H9 (cell line): ENCODE data around the gene CDH4. TPM values are rescaled to one million over a fixed set of nuclear protein-coding genes. Genes with fewer than 3 reads are reported as not detected.

ENCODE experiments used
- DNase-seq: peaks from one replicate; pipeline ENCODE4 v3.0.0-alpha.2; 2017
- H2AFZ ChIP-seq: one replicate; pipeline ENCODE4 v1.6.1; 2013; ENCODE audit warnings: mild to moderate bottlenecking, low read length, control low read depth, moderate library complexity
- H2AK5ac ChIP-seq: 2 replicates; pipeline ENCODE4 v1.6.1; 2013; ENCODE audit warnings: low read length, control low read depth, mixed read lengths; ENCODE audit not compliant: insufficient read length
- H2BK120ac ChIP-seq: one replicate; pipeline ENCODE4 v1.6.1; 2013; ENCODE audit warnings: low read depth, mild to moderate bottlenecking, low read length, control low read depth, inconsistent platforms; ENCODE audit not compliant: poor library complexity, severe bottlenecking
- H2BK12ac ChIP-seq: 2 replicates; pipeline ENCODE4 v1.6.1; 2013; ENCODE audit warnings: low read length, control low read depth, mixed read lengths, low read depth; ENCODE audit not compliant: insufficient read length
- H2BK15ac ChIP-seq: 2 replicates; pipeline ENCODE4 v1.6.1; 2013; ENCODE audit warnings: low read depth, low read length, control low read depth
- H2BK20ac ChIP-seq: one replicate; pipeline ENCODE4 v1.6.1; 2013; ENCODE audit warnings: low read depth, mild to moderate bottlenecking, low read length, control low read depth, inconsistent platforms; ENCODE audit not compliant: poor library complexity, severe bottlenecking
- H2BK5ac ChIP-seq: 2 replicates; pipeline ENCODE4 v1.6.1; 2013; ENCODE audit warnings: low read length, control low read depth, mixed read lengths; ENCODE audit not compliant: insufficient read length
- H3K14ac ChIP-seq: 2 replicates; pipeline ENCODE4 v1.6.1; 2013; ENCODE audit warnings: low read length, control low read depth; ENCODE audit not compliant: insufficient read depth
- H3K18ac ChIP-seq: 2 replicates; pipeline ENCODE4 v1.6.1; 2013; ENCODE audit warnings: low read depth, mild to moderate bottlenecking, mixed read lengths, low read length, control low read depth; ENCODE audit not compliant: insufficient read length
- H3K23ac ChIP-seq: 2 replicates; pipeline ENCODE4 v1.6.1; 2013; ENCODE audit warnings: low read length, control low read depth, mixed read lengths, low read depth; ENCODE audit not compliant: insufficient read length
- H3K23me2 ChIP-seq: 2 replicates; pipeline ENCODE4 v1.6.1; 2013; ENCODE audit warnings: low read depth, mild to moderate bottlenecking, mixed read lengths, low read length, control low read depth; ENCODE audit not compliant: insufficient read length, poor library complexity, severe bottlenecking
- H3K27ac ChIP-seq: 2 replicates; pipeline ENCODE4 v1.5.1; 2013; ENCODE audit warnings: low read length, control low read depth, mixed read lengths, low read depth; ENCODE audit not compliant: insufficient read length
- H3K27me3 ChIP-seq: 2 replicates; pipeline ENCODE4 v1.6.1; 2013; ENCODE audit warnings: low read length, control low read depth, inconsistent platforms; ENCODE audit not compliant: insufficient read depth
- H3K4ac ChIP-seq: 2 replicates; pipeline ENCODE4 v1.6.1; 2013; ENCODE audit warnings: low read depth, mild to moderate bottlenecking, control low read depth, inconsistent platforms, low read length, moderate library complexity
- H3K4me1 ChIP-seq: 2 replicates; pipeline ENCODE4 v1.6.1; 2013; ENCODE audit warnings: low read length, control low read depth, inconsistent platforms; ENCODE audit not compliant: insufficient read depth
- H3K4me2 ChIP-seq: 2 replicates; pipeline ENCODE4 v1.6.1; 2013; ENCODE audit warnings: low read length, control low read depth, mixed read lengths; ENCODE audit not compliant: insufficient read length, insufficient read depth
- H3K56ac ChIP-seq: 2 replicates; pipeline ENCODE4 v1.6.1; 2013; ENCODE audit warnings: low read depth, mild to moderate bottlenecking, mixed read lengths, low read length, control low read depth; ENCODE audit not compliant: insufficient read length
- H3K79me1 ChIP-seq: 2 replicates; pipeline ENCODE4 v1.6.1; 2013; ENCODE audit warnings: low read depth, mild to moderate bottlenecking, moderate library complexity, low read length, control low read depth, inconsistent platforms; ENCODE audit not compliant: insufficient read depth, poor library complexity, severe bottlenecking
- H3K79me2 ChIP-seq: 2 replicates; pipeline ENCODE4 v1.6.1; 2013; ENCODE audit warnings: low read length, control low read depth, inconsistent platforms; ENCODE audit not compliant: insufficient read depth
- H3K9ac ChIP-seq: 2 replicates; pipeline ENCODE4 v1.6.1; 2013; ENCODE audit warnings: low read length, control low read depth, mixed read lengths; ENCODE audit not compliant: insufficient read length; ENCODE audit errors: extremely low read depth
- H3K9me3 ChIP-seq: one replicate; pipeline ENCODE4 v1.6.1; 2013; ENCODE audit warnings: low read depth, low read length, inconsistent platforms; ENCODE audit not compliant: control insufficient read depth
- H3T11ph ChIP-seq: one replicate; pipeline ENCODE4 v1.6.1; 2013; ENCODE audit warnings: mild to moderate bottlenecking, low read length, control low read depth, inconsistent platforms
- H4K20me1 ChIP-seq: one replicate; pipeline ENCODE4 v1.6.1; 2013; ENCODE audit not compliant: control insufficient read depth, insufficient read length, insufficient read depth
- H4K5ac ChIP-seq: 2 replicates; pipeline ENCODE4 v1.6.1; 2013; ENCODE audit warnings: low read depth, mild to moderate bottlenecking, mixed read lengths, low read length, control low read depth; ENCODE audit not compliant: insufficient read length
- H4K8ac ChIP-seq: replicated peaks from 2 replicates; pipeline ENCODE4 v1.6.1; 2013; ENCODE audit warnings: low read length, control low read depth, mixed read lengths, low read depth; ENCODE audit not compliant: insufficient read length
- H4K91ac ChIP-seq: 2 replicates; pipeline ENCODE4 v1.6.1; 2013; ENCODE audit warnings: low read depth, mild to moderate bottlenecking, moderate library complexity, mixed read lengths, low read length, control low read depth; ENCODE audit not compliant: insufficient read length
- H3K27ac Mint-ChIP-seq, 3 experiments: 2 replicates in 2 of 3; 3 replicates in 1 of 3; pipeline ENCODE4 v1.8.0; 2020 to 2021; ENCODE audit warnings: mixed read lengths in 3 of 3, mild to moderate bottlenecking in 1 of 3, moderate library complexity in 1 of 3
- H3K27me3 Mint-ChIP-seq: 2 replicates; pipeline ENCODE4 v1.8.0; 2021; ENCODE audit warnings: low read depth, mild to moderate bottlenecking, moderate library complexity, mixed read lengths
- H3K36me3 Mint-ChIP-seq, 3 experiments: 2 replicates in 2 of 3; 3 replicates in 1 of 3; pipeline ENCODE4 v1.8.0; 2020 to 2021; ENCODE audit warnings: low read depth in 3 of 3, mixed read lengths in 3 of 3; ENCODE audit not compliant: insufficient read depth in 1 of 3
- H3K4me1 Mint-ChIP-seq, 2 experiments: 2 replicates each; pipeline ENCODE4 v1.8.0; 2020; ENCODE audit warnings: mixed read lengths in 2 of 2
- H3K4me3 Mint-ChIP-seq, 2 experiments: 2 replicates in 1 of 2; 3 replicates in 1 of 2; pipeline ENCODE4 v1.8.0; 2020 to 2021; ENCODE audit warnings: mild to moderate bottlenecking in 2 of 2, mixed read lengths in 2 of 2, moderate library complexity in 1 of 2
- H3K9me3 Mint-ChIP-seq, 2 experiments: 2 replicates in 1 of 2; 3 replicates in 1 of 2; pipeline ENCODE4 v1.8.0; 2020; ENCODE audit warnings: mild to moderate bottlenecking in 2 of 2, mixed read lengths in 2 of 2, moderate library complexity in 1 of 2
- WGBS: extraction: QIAGEN DNeasy Blood & Tissue Kit; methylation state at CpG from one replicate; pipeline ENCODE4 v1.1.7; 2013; ENCODE audit warnings: missing lambda C conversion rate, low lambda C conversion rate, mixed read lengths; ENCODE audit not compliant: insufficient read length; ENCODE audit errors: extremely low coverage; 5-methylcytosine and 5-hydroxymethylcytosine counted together
- total RNA-seq: library from RNA; stranded (reverse); gene quantifications from 2 replicates; pipeline ENCODE4 v1.2.1, GENCODE V29; 2021
- TF ChIP-seq, protein P1 (sequence below): fragments of 200-600 bp; sonication (generic); conservative IDR thresholded peaks from 3 replicates; pipeline ENCODE4 v1.8.0; 2021; ENCODE audit warnings: antibody characterized with exemption, mild to moderate bottlenecking

The CDH4 gene
- total RNA-seq, 1 experiment from 2014 or later = 3.0 TPM

DNA sequence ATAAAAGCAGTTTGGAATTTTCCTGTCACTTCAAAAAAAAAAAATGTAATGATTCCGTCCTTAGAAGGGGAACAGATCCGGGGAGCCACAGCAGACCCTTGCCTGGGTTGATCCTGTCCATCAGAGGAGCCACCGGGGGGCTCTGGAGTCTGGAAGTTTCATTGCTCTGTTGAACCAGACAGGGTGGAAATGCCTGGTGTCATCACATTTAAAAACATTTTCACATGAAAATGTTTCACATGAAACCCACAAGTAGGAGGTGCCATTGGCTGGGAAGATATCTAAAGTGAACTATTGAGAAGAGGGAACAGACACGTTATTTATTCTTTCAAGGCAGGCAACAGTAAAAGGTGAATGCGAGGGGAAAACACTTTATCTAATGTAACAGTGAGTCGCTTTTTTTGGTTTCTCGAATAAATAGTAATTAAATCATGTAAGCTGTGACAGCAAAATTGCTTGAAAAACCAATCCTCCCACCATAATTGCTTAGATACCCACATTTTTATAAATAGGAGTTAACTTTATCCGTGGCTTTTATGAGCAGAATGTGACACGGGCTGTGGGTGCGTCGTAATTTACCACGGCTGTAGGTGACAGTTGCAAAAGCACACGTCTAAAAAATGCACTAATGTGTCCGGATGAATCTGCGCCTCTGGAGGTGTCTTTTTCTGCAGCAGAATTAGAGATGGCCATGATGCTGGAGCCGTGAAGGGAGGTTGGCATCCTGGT is 490.2 kb downstream of the CDH4 start:
- Histone ChIP-seq H3K27ac (no peak overlapping the region), H3K4ac (no peak overlapping the region), H3K4me2 (no peak overlapping the region), H4K8ac (no peak overlapping the region), H2BK20ac (no peak overlapping the region), H3K18ac (no peak overlapping the region), H4K91ac (no peak overlapping the region), H2BK12ac (no peak overlapping the region), H3K27me3 (peaks cover 2% of the 10 kb centered on the region; the same call in 1 of the 2 replicates), H2AFZ (no peak overlapping the region), H3T11ph (no peak overlapping the region), H4K20me1 (no peaks in the 10 kb centered on the region), H3K9me3 (no peaks in the 10 kb centered on the region), H3K9ac (no peak overlapping the region), H2BK15ac (no peak overlapping the region), H3K56ac (no peak overlapping the region), H3K4me1 (no peaks in the 10 kb centered on the region), H3K23me2 (no peaks in the 10 kb centered on the region), H2BK120ac (no peak overlapping the region), H2BK5ac (no peak overlapping the region), H3K79me2 (no peaks in the 10 kb centered on the region), H3K14ac (no peak overlapping the region), H3K79me1 (no peaks in the 10 kb centered on the region), H2AK5ac (no peak overlapping the region), H3K23ac (no peak overlapping the region), H4K5ac (no peak overlapping the region)
- TF ChIP-seq, protein P1, sequence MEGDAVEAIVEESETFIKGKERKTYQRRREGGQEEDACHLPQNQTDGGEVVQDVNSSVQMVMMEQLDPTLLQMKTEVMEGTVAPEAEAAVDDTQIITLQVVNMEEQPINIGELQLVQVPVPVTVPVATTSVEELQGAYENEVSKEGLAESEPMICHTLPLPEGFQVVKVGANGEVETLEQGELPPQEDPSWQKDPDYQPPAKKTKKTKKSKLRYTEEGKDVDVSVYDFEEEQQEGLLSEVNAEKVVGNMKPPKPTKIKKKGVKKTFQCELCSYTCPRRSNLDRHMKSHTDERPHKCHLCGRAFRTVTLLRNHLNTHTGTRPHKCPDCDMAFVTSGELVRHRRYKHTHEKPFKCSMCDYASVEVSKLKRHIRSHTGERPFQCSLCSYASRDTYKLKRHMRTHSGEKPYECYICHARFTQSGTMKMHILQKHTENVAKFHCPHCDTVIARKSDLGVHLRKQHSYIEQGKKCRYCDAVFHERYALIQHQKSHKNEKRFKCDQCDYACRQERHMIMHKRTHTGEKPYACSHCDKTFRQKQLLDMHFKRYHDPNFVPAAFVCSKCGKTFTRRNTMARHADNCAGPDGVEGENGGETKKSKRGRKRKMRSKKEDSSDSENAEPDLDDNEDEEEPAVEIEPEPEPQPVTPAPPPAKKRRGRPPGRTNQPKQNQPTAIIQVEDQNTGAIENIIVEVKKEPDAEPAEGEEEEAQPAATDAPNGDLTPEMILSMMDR = peak; percentile 46; the same call in 2 of the 3 replicates
- no peak overlapping the region for H3K27ac Mint-ChIP-seq
- no peak overlapping the region for H3K4me3 Mint-ChIP-seq
- H3K9me3 Mint-ChIP-seq = no peaks in the 10 kb centered on the region
- no peaks in the 10 kb centered on the region for H3K36me3 Mint-ChIP-seq
- no peak for DNase-seq
- no CpG with 5 or more reads among the region's 16 CpGs for WGBS
- peaks cover 31% of the 10 kb centered on the region for H3K27me3 Mint-ChIP-seq
- H3K4me1 Mint-ChIP-seq = no peaks in the 10 kb centered on the region
